Loucy (cell line): ENCODE data around the gene RIT2.

Experiments
- H2AFZ ChIP-seq: fragments of 200-600 bp; sonication (generic); 2 replicates; pipeline ENCODE4 v1.6.0; 2016; ENCODE audit warnings: antibody characterized with exemption, mild to moderate bottlenecking, low read length, moderate library complexity
- H3F3A ChIP-seq: fragments of 200-600 bp; 2 replicates; pipeline ENCODE4 v1.6.0; 2016; ENCODE audit warnings: antibody characterized with exemption, low read depth, mild to moderate bottlenecking
- H3K27me3 ChIP-seq: fragments of 200-600 bp; sonication (generic); 2 replicates; pipeline ENCODE4 v1.6.1; 2014; ENCODE audit warnings: low read length, mild to moderate bottlenecking; ENCODE audit not compliant: insufficient read depth, poor library complexity, severe bottlenecking
- H3K36me3 ChIP-seq: fragments of 200-600 bp; sonication (generic); 2 replicates; pipeline ENCODE4 v1.6.1; 2016; ENCODE audit warnings: low read length; ENCODE audit not compliant: insufficient read depth
- H3K4me1 ChIP-seq: fragments of 200-600 bp; sonication (generic); 2 replicates; pipeline ENCODE4 v1.5.1; 2014; ENCODE audit warnings: low read length, mild to moderate bottlenecking; ENCODE audit not compliant: insufficient read depth, poor library complexity, severe bottlenecking
- H3K4me2 ChIP-seq: fragments of 200-600 bp; sonication (generic); 2 replicates; pipeline ENCODE4 v1.6.0; 2014; ENCODE audit warnings: antibody characterized with exemption, low read length, low read depth, mild to moderate bottlenecking; ENCODE audit not compliant: poor library complexity, severe bottlenecking
- H3K4me3 ChIP-seq: fragments of 200-600 bp; sonication (generic); 2 replicates; pipeline ENCODE4 v1.5.1; 2014; ENCODE audit warnings: low read length, mild to moderate bottlenecking, mixed read lengths; ENCODE audit not compliant: poor library complexity, severe bottlenecking
- H3K79me2 ChIP-seq: fragments of 200-600 bp; sonication (generic); 2 replicates; pipeline ENCODE4 v1.6.1; 2014; ENCODE audit warnings: low read length; ENCODE audit not compliant: insufficient read depth
- H3K9ac ChIP-seq: fragments of 200-600 bp; sonication (generic); 2 replicates; pipeline ENCODE4 v1.6.0; 2014; ENCODE audit warnings: mild to moderate bottlenecking, low read depth, low read length, moderate library complexity; ENCODE audit not compliant: poor library complexity, severe bottlenecking
- H3K9me2 ChIP-seq: fragments of 200-600 bp; sonication (generic); replicated peaks from 2 replicates; pipeline ENCODE4 v1.6.1; 2016; ENCODE audit warnings: low read depth, low read length, mixed read lengths
- H3K9me3 ChIP-seq: fragments of 200-600 bp; sonication (generic); 2 replicates; pipeline ENCODE4 v1.6.1; 2014; ENCODE audit warnings: mild to moderate bottlenecking, antibody characterized with exemption, low read length, low read depth; ENCODE audit not compliant: insufficient read depth
- H4K20me1 ChIP-seq: fragments of 200-600 bp; sonication (generic); 2 replicates; pipeline ENCODE4 v1.6.0; 2014; ENCODE audit warnings: antibody characterized with exemption, low read length, mild to moderate bottlenecking; ENCODE audit not compliant: insufficient read depth, poor library complexity, severe bottlenecking
- CTCF ChIP-seq: fragments of 200-600 bp; sonication (generic); conservative IDR thresholded peaks from 2 replicates; pipeline ENCODE4 v1.5.1; 2014; ENCODE audit warnings: mild to moderate bottlenecking, antibody characterized with exemption, low read length
- EZH2phosphoT487 ChIP-seq: fragments of 200-600 bp; IDR thresholded peaks from 2 replicates; pipeline ENCODE4 v1.6.1; 2018; ENCODE audit warnings: antibody characterized with exemption, mild to moderate bottlenecking, moderate library complexity, borderline replicate concordance

RIT2 gene

GRCh38 chr18:42956287-42956686 is 159.2 kb downstream of the RIT2 start:
- no peak overlapping the region for H3K9ac ChIP-seq
- no peaks in the 10 kb centered on the region for H3K9me2 ChIP-seq
- H3K4me1 ChIP-seq: no peaks in the 10 kb centered on the region
- H4K20me1 ChIP-seq: no peaks in the 10 kb centered on the region
- H3K27me3 ChIP-seq: no peaks in the 10 kb centered on the region
- no peaks in the 10 kb centered on the region for H3K9me3 ChIP-seq
- no peaks in the 10 kb centered on the region for H3K36me3 ChIP-seq
- H3K4me3 ChIP-seq: no peak overlapping the region
- no peaks in the 10 kb centered on the region for H3F3A ChIP-seq
- H3K79me2 ChIP-seq: no peaks in the 10 kb centered on the region
- H3K4me2 ChIP-seq: no peak overlapping the region
- TF ChIP-seq CTCF (no peak), EZH2phosphoT487 (no peak)
- no peak overlapping the region for H2AFZ ChIP-seq

DNA sequence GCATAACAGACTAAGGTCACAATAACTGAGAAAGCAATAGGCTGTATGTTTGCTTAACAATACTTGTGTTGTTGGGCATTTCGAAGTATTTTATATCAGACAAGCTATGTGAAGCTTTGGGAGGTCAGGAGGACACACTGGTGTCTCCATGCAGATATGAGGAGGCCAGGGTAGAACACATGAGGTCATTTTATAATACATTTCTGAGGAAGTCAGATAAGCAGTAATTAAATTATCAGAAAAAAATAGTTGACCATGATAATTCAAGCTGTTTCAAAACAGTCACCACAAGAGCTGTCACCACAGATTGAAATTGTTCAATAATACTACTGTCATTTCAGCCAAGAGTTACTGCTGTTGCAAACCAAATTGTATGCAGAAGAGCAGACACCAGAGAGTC is 160.6 kb downstream of the RIT2 start:
- no peak for TF ChIP-seq CTCF
- TF ChIP-seq EZH2phosphoT487: no peak
- Histone ChIP-seq H4K20me1 (no peaks in the 10 kb centered on the region), H3K9ac (no peak overlapping the region), H3K36me3 (no peaks in the 10 kb centered on the region), H3K9me2 (no peaks in the 10 kb centered on the region), H3F3A (no peaks in the 10 kb centered on the region), H2AFZ (no peak overlapping the region), H3K79me2 (no peaks in the 10 kb centered on the region), H3K4me3 (no peak overlapping the region), H3K9me3 (no peaks in the 10 kb centered on the region), H3K4me1 (no peaks in the 10 kb centered on the region), H3K4me2 (no peak overlapping the region), H3K27me3 (no peaks in the 10 kb centered on the region)

DNA sequence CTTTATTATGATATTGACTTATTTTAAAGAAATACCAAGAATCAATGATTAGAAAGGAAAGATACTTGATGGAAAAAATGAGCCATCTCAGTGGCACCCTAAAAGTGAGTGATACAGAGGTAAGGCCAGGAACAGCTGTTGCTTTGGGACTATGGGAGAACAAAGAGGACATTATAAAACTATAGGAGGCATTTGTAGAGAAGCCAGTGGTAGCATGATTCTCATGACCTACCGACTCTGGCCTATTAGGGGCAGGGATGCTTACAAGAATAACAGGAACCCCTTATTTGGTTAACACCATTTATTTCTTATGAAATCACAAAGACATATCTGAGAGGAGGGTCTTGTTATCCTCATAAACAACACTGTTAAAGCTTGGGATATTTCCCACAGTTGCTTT is 162.2 kb downstream of the RIT2 start:
- Histone ChIP-seq H3K36me3 (no peaks in the 10 kb centered on the region), H3K79me2 (no peaks in the 10 kb centered on the region), H3K9ac (no peak overlapping the region), H3F3A (no peaks in the 10 kb centered on the region), H2AFZ (no peak overlapping the region), H3K4me3 (no peak overlapping the region), H3K27me3 (no peaks in the 10 kb centered on the region), H3K4me1 (no peaks in the 10 kb centered on the region), H3K4me2 (no peak overlapping the region), H4K20me1 (no peaks in the 10 kb centered on the region), H3K9me3 (no peaks in the 10 kb centered on the region), H3K9me2 (0 out of 2 replicates have a peak, but pooled peaks cover under 1% of the 10 kb centered on the region)
- no peak for TF ChIP-seq CTCF
- TF ChIP-seq EZH2phosphoT487: no peak
